Measurements from ENCODE around the gene KIF13A. TPM values are rescaled to one million over a fixed set of nuclear protein-coding genes. Genes with fewer than 3 reads are reported as not detected.

KIF13A gene
- total and polyA plus RNA-seq, 9 of the 15 experiments (the other 6 are each of a cell fraction or from before 2014, with no cell fraction given): 3.6 to 44.3 (median 29.7) TPM

DNA sequence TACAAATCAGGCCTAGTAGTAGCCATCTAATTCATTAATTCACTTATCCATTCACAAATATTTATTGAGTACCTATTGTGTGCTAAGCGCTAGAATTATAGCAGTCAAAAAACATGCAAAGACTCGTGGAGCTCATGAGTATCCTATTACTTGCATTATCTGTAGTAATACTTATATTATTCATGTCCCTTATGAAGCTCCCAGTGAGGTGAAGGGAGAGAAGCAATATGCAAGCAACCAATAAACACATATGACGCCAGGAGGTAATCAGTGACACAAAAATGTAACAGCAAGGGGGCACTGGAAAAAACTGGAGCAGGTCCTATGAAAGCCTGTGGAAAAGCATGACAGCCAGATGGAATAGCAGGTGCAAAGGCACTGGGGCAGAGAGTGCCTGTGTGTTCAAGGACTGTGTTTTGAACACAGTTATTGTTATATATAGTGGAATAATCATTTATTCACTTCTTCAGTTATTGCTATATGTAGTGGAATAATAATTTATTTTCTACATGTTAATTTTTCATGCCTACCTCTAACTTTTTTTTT, 109.5 kb downstream of the KIF13A start (continued):
- peak; percentile 33 to 52; a peak in 2 of 4 replicates for TF ChIP-seq KDM1A (IDR thresholded peaks at IDR 0.05)
- no peak for TF ChIP-seq ZNF347 (CRISPR knock-in tag; IDR thresholded peaks at IDR 0.05; ENCODE audit: low read depth)
- TF ChIP-seq, protein P1, sequence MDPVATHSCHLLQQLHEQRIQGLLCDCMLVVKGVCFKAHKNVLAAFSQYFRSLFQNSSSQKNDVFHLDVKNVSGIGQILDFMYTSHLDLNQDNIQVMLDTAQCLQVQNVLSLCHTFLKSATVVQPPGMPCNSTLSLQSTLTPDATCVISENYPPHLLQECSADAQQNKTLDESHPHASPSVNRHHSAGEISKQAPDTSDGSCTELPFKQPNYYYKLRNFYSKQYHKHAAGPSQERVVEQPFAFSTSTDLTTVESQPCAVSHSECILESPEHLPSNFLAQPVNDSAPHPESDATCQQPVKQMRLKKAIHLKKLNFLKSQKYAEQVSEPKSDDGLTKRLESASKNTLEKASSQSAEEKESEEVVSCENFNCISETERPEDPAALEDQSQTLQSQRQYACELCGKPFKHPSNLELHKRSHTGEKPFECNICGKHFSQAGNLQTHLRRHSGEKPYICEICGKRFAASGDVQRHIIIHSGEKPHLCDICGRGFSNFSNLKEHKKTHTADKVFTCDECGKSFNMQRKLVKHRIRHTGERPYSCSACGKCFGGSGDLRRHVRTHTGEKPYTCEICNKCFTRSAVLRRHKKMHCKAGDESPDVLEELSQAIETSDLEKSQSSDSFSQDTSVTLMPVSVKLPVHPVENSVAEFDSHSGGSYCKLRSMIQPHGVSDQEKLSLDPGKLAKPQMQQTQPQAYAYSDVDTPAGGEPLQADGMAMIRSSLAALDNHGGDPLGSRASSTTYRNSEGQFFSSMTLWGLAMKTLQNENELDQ (CRISPR knock-in tag; IDR thresholded peaks at IDR 0.05; ENCODE audit: borderline replicate concordance): no peak
- TF ChIP-seq GTF2A2 (tag; IDR thresholded peaks at IDR 0.05): no peak
- TF ChIP-seq RBM25 (IDR thresholded peaks at IDR 0.05; ENCODE audit: low read depth, low read length, severe bottlenecking): peak; percentile 99
- no peak for TF ChIP-seq CREBBP (IDR thresholded peaks at IDR 0.05; ENCODE audit: low read depth, low read length)
- TF ChIP-seq POLR2AphosphoS5 (IDR thresholded peaks at IDR 0.05; ENCODE audit: control insufficient read depth, insufficient read depth, low read depth, low read length): no peak
- TF ChIP-seq ADNP (tag; IDR thresholded peaks at IDR 0.05): peak; percentile 46; the same call in 1 of the 2 replicates
- TF ChIP-seq RHOXF2B (CRISPR knock-in tag; conservative IDR thresholded peaks at IDR 0.05): no peak
- no peak for TF ChIP-seq ZC3H4 (CRISPR knock-in tag; IDR thresholded peaks at IDR 0.05; ENCODE audit: borderline replicate concordance)
- TF ChIP-seq, protein P2, sequence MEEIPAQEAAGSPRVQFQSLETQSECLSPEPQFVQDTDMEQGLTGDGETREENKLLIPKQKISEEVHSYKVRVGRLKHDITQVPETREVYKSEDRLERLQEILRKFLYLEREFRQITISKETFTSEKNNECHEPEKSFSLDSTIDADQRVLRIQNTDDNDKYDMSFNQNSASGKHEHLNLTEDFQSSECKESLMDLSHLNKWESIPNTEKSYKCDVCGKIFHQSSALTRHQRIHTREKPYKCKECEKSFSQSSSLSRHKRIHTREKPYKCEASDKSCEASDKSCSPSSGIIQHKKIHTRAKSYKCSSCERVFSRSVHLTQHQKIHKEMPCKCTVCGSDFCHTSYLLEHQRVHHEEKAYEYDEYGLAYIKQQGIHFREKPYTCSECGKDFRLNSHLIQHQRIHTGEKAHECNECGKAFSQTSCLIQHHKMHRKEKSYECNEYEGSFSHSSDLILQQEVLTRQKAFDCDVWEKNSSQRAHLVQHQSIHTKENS (CRISPR knock-in tag; IDR thresholded peaks at IDR 0.05): no peak
- TF ChIP-seq FOXK2 (conservative IDR thresholded peaks at IDR 0.05 in 1 of 2, IDR thresholded peaks at IDR 0.05 in 1 of 2; ENCODE audit: low read depth in 2 of 2): no peak
- no peak for TF ChIP-seq MEF2D (tag; conservative IDR thresholded peaks at IDR 0.05; ENCODE audit: low read depth)
- no peak for TF ChIP-seq SP2 (IDR thresholded peaks at IDR 0.05; ENCODE audit: extremely low read depth, low read depth, low read length, poor library complexity, severe bottlenecking)
- TF ChIP-seq, protein P3, sequence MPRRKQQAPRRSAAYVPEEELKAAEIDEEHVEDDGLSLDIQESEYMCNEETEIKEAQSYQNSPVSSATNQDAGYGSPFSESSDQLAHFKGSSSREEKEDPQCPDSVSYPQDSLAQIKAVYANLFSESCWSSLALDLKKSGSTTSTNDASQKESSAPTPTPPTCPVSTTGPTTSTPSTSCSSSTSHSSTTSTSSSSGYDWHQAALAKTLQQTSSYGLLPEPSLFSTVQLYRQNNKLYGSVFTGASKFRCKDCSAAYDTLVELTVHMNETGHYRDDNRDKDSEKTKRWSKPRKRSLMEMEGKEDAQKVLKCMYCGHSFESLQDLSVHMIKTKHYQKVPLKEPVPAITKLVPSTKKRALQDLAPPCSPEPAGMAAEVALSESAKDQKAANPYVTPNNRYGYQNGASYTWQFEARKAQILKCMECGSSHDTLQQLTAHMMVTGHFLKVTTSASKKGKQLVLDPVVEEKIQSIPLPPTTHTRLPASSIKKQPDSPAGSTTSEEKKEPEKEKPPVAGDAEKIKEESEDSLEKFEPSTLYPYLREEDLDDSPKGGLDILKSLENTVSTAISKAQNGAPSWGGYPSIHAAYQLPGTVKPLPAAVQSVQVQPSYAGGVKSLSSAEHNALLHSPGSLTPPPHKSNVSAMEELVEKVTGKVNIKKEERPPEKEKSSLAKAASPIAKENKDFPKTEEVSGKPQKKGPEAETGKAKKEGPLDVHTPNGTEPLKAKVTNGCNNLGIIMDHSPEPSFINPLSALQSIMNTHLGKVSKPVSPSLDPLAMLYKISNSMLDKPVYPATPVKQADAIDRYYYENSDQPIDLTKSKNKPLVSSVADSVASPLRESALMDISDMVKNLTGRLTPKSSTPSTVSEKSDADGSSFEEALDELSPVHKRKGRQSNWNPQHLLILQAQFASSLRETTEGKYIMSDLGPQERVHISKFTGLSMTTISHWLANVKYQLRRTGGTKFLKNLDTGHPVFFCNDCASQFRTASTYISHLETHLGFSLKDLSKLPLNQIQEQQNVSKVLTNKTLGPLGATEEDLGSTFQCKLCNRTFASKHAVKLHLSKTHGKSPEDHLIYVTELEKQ (CRISPR knock-in tag; IDR thresholded peaks at IDR 0.05): no peak
- no peak for TF ChIP-seq MCM5 (IDR thresholded peaks at IDR 0.05; ENCODE audit: low read depth)
- peak in 1 of 2 experiments; percentile 52; a peak in 1 of 4 replicates for TF ChIP-seq RCOR1 (IDR thresholded peaks at IDR 0.05; ENCODE audit: borderline replicate concordance in 1 of 2, low read depth in 2 of 2, low read length in 2 of 2)
- TF ChIP-seq ARID1B (IDR thresholded peaks at IDR 0.05): no peak
- no peak for TF ChIP-seq SMARCC2 (IDR thresholded peaks at IDR 0.05; ENCODE audit: low read depth)
- no peak for TF ChIP-seq FUS (optimal IDR thresholded peaks at IDR 0.05; ENCODE audit: low read depth, low read length)
- TF ChIP-seq, protein P4, sequence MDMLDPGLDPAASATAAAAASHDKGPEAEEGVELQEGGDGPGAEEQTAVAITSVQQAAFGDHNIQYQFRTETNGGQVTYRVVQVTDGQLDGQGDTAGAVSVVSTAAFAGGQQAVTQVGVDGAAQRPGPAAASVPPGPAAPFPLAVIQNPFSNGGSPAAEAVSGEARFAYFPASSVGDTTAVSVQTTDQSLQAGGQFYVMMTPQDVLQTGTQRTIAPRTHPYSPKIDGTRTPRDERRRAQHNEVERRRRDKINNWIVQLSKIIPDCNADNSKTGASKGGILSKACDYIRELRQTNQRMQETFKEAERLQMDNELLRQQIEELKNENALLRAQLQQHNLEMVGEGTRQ (CRISPR knock-in tag; IDR thresholded peaks at IDR 0.05): no peak
